ENCODE data around the gene BCHE. TPM values are rescaled to one million over a fixed set of nuclear protein-coding genes. Genes with fewer than 3 reads are reported as not detected.
A peak's percentile ranks its signal among the peaks of the same experiment; 100 is the strongest.

The BCHE gene
- polyA plus RNA-seq, 4 donors: 3.0 to 5.8 (median 3.6) TPM; not detected in 1

DNA sequence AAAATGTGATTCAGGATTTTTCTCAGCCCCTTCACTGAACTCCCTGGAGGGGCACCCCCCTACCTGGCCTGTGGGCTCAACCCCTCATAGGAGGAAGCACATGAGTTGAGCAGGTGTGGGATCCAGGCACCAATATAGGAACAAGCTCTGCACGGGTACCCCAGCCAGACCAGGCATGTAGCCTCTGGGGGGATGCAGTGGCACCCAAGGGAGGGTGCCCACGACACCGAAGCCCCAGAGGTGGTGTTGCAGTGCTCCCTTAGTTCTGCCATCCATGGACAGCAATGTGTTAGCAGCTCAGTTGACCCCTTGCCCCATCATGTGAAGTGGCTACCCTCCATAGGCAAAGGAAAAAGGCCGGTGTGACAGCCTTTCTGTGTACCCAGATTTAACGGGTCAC, 30.9 kb upstream of the BCHE start:
- 71 to 86% (median 75%) methylated on average over 5 of the region's 5 CpGs for WGBS, 3 donors
- Histone ChIP-seq H3K4me3 (ENCODE audit: low read depth in 1 of 3, low read length in 3 of 3) (no peak overlapping the region), H3K36me3 (ENCODE audit: control insufficient read depth in 3 of 3, insufficient read depth in 2 of 3, low read depth in 1 of 3, low read length in 3 of 3) (no peaks in the 10 kb centered on the region), H3K9me3 (ENCODE audit: control insufficient read depth in 2 of 2, insufficient read depth in 1 of 2, low read depth in 1 of 2, low read length in 1 of 2) (no peaks in the 10 kb centered on the region), H3K27ac (ENCODE audit: low read depth in 1 of 3, low read length in 2 of 3) (no peak overlapping the region), H3K4me1 (ENCODE audit: control insufficient read depth in 3 of 3, insufficient read depth in 2 of 3, low read depth in 1 of 3, low read length in 2 of 3) (no peaks in the 10 kb centered on the region), H3K27me3 (ENCODE audit: control insufficient read depth in 3 of 3, insufficient read depth in 3 of 3, low read length in 3 of 3) (no peaks in the 10 kb centered on the region)
- DNase-seq (no peak), FAIRE-seq (no peak)

DNA sequence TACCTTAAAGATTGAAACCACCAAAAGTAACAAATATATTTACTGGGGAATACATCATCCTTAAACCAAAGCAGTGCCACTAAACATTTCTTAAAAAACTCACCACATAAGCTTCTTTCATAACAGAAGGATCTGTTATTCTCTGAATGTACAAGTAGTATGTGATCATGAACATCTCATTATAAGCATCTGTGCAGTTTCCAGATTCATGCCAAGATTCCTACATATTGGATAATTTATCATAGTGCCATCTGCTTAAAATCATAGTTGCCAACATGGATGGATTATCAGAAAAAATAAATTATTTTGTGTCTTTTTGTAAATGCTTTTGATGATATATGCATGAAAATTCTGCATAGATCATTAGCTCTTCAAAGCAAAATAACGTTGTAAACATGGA, 21.8 kb upstream of the BCHE start:
- FAIRE-seq (no peak), DNase-seq (no peak)
- Histone ChIP-seq H3K4me3 (ENCODE audit: low read depth in 1 of 3, low read length in 3 of 3) (no peak overlapping the region), H3K9me3 (ENCODE audit: control insufficient read depth in 2 of 2, insufficient read depth in 1 of 2, low read depth in 1 of 2, low read length in 1 of 2) (no peaks in the 10 kb centered on the region), H3K36me3 (ENCODE audit: control insufficient read depth in 3 of 3, insufficient read depth in 2 of 3, low read depth in 1 of 3, low read length in 3 of 3) (no peaks in the 10 kb centered on the region), H3K27ac (ENCODE audit: low read depth in 1 of 3, low read length in 2 of 3) (no peak overlapping the region), H3K27me3 (ENCODE audit: control insufficient read depth in 3 of 3, insufficient read depth in 3 of 3, low read length in 3 of 3) (no peaks in the 10 kb centered on the region), H3K4me1 (ENCODE audit: control insufficient read depth in 3 of 3, insufficient read depth in 2 of 3, low read depth in 1 of 3, low read length in 2 of 3) (no peaks in the 10 kb centered on the region)
- whole genome bisulfite sequencing, 3 donors: 27 to 54% (median 28%) methylated on average over 1 of the region's 1 CpG

DNA sequence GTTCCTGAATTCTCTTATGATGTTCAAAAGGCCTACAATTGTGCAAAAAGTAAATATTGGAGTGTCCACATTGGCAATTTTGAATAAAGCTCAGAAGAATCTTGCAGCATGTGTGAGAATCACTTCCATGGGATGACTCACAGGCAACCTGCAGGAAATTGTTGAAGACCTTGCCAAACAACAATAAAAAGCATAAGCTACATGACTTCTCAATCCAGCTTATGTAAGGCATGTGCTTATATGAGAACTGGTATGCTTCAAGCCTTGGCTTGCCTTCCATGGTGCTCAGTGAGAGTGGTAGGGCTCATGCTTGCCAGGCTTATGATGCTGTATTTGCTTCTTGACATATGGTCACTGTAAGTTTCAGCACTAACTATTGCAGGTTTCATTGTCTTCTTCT, 18.4 kb upstream of the BCHE start:
- Histone ChIP-seq H3K27ac (ENCODE audit: low read depth in 1 of 3, low read length in 2 of 3) (no peak overlapping the region), H3K4me3 (ENCODE audit: low read depth in 1 of 3, low read length in 3 of 3) (no peak overlapping the region), H3K9me3 (ENCODE audit: control insufficient read depth in 2 of 2, insufficient read depth in 1 of 2, low read depth in 1 of 2, low read length in 1 of 2) (no peaks in the 10 kb centered on the region), H3K36me3 (ENCODE audit: control insufficient read depth in 3 of 3, insufficient read depth in 2 of 3, low read depth in 1 of 3, low read length in 3 of 3) (no peaks in the 10 kb centered on the region), H3K27me3 (ENCODE audit: control insufficient read depth in 3 of 3, insufficient read depth in 3 of 3, low read length in 3 of 3) (no peaks in the 10 kb centered on the region), H3K4me1 (ENCODE audit: control insufficient read depth in 3 of 3, insufficient read depth in 2 of 3, low read depth in 1 of 3, low read length in 2 of 3) (no peaks in the 10 kb centered on the region)
- DNase-seq (no peak), FAIRE-seq (no peak)

DNA sequence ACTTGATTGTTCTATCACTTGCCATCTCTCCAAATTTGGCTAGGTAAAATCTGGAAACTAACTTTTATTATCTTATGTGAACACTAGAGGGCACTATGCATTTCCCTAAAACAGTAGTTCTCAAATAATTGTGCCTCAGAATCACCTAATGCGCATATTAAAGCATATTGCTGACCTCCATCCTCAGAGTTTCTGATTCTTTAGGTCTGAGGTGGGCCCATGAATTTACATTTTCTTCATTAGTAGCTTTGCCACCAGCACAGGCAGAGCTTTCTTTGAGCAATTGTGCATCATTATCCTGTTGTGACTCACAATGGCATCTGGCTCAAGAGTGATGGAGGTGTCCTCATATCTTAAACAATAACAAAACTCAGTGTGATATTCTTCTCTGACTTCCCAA, 17.5 kb upstream of the BCHE start:
- FAIRE-seq: no peak
- H3K36me3 ChIP-seq (ENCODE audit: control insufficient read depth in 3 of 3, insufficient read depth in 2 of 3, low read depth in 1 of 3, low read length in 3 of 3): no peaks in the 10 kb centered on the region
- H3K4me1 ChIP-seq (ENCODE audit: control insufficient read depth in 3 of 3, insufficient read depth in 2 of 3, low read depth in 1 of 3, low read length in 2 of 3): no peaks in the 10 kb centered on the region
- WGBS, 3 donors: 36 to 61% (median 44%) methylated on average over 1 of the region's 1 CpG
- no peaks in the 10 kb centered on the region for H3K9me3 ChIP-seq (ENCODE audit: control insufficient read depth in 2 of 2, insufficient read depth in 1 of 2, low read depth in 1 of 2, low read length in 1 of 2)
- H3K27me3 ChIP-seq (ENCODE audit: control insufficient read depth in 3 of 3, insufficient read depth in 3 of 3, low read length in 3 of 3): no peaks in the 10 kb centered on the region
- peak; percentile 12 to 13 for DNase-seq
- no peak overlapping the region for H3K27ac ChIP-seq (ENCODE audit: low read depth in 1 of 3, low read length in 2 of 3)
- no peak overlapping the region for H3K4me3 ChIP-seq (ENCODE audit: low read depth in 1 of 3, low read length in 3 of 3)

DNA sequence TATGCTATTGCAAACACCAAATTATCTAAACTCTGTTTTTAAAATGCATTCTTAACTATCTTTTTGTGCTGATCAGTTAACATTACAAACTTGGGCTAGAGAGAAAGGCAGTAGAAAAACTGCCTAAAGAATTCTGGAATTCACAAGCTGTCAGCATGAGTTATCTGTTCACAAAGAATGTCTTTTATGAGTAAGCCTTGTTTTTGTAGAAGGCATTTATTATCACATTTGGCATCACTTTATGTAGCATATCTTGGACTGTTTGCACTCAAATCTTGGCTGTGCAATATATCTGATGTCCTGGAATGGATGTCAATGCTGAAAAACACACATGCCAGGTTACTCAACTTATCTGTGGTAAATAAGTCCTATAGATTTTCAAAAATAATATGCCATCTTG, 15.5 kb upstream of the BCHE start:
- Histone ChIP-seq H3K4me1 (ENCODE audit: control insufficient read depth in 3 of 3, insufficient read depth in 2 of 3, low read depth in 1 of 3, low read length in 2 of 3) (no peaks in the 10 kb centered on the region), H3K9me3 (ENCODE audit: control insufficient read depth in 2 of 2, insufficient read depth in 1 of 2, low read depth in 1 of 2, low read length in 1 of 2) (no peaks in the 10 kb centered on the region), H3K27me3 (ENCODE audit: control insufficient read depth in 3 of 3, insufficient read depth in 3 of 3, low read length in 3 of 3) (no peaks in the 10 kb centered on the region), H3K36me3 (ENCODE audit: control insufficient read depth in 3 of 3, insufficient read depth in 2 of 3, low read depth in 1 of 3, low read length in 3 of 3) (no peaks in the 10 kb centered on the region), H3K4me3 (ENCODE audit: low read depth in 1 of 3, low read length in 3 of 3) (no peak overlapping the region), H3K27ac (ENCODE audit: low read depth in 1 of 3, low read length in 2 of 3) (no peak overlapping the region)
- DNase-seq (no peak), FAIRE-seq (no peak)

DNA sequence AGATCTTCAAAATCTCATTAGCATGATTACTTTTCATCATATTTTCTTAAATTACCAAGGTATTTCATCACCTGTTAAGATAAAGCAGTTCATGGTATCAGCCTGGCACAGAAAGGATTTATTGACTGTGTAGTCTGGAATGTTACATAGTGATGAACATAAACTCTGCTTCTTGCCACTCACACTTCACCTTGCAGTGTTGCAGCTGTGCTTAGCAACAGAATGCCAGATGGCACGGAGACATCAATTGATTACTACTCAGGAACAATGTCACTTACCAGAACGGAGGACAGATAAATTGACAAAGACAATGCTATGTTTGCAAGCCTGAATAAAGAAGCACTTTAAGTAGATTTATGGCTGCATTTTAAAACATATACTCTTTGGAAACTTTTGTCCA, 15.0 kb upstream of the BCHE start:
- no peaks in the 10 kb centered on the region for H3K36me3 ChIP-seq (ENCODE audit: control insufficient read depth in 3 of 3, insufficient read depth in 2 of 3, low read depth in 1 of 3, low read length in 3 of 3)
- 12 to 42% (median 33%) methylated on average over 2 of the region's 2 CpGs for WGBS, 3 donors
- H3K9me3 ChIP-seq (ENCODE audit: control insufficient read depth in 2 of 2, insufficient read depth in 1 of 2, low read depth in 1 of 2, low read length in 1 of 2): no peaks in the 10 kb centered on the region
- FAIRE-seq: no peak
- H3K4me3 ChIP-seq (ENCODE audit: low read depth in 1 of 3, low read length in 3 of 3): no peak overlapping the region
- H3K27me3 ChIP-seq (ENCODE audit: control insufficient read depth in 3 of 3, insufficient read depth in 3 of 3, low read length in 3 of 3): no peaks in the 10 kb centered on the region
- no peak for DNase-seq
- no peak overlapping the region for H3K27ac ChIP-seq (ENCODE audit: low read depth in 1 of 3, low read length in 2 of 3)
- no peaks in the 10 kb centered on the region for H3K4me1 ChIP-seq (ENCODE audit: control insufficient read depth in 3 of 3, insufficient read depth in 2 of 3, low read depth in 1 of 3, low read length in 2 of 3)

DNA sequence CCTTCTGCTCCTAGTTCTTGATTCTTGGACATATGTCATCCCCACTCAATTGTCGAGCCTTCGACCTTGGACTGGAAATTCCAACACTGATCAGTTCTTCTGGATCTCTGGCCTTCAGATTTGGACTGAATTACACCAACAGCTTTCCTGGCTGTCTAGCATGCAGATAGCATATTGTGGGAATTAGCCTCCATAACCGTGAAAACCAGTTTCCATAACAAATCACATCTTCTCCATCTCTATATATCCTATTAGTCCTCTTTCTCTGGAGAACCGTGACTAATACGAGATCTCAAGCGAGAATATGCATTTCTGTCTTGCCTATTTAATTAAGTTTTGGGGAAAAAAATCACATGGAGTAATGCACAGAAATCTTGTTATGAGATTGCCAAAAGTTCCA, 8.8 kb upstream of the BCHE start:
- Histone ChIP-seq H3K27ac (ENCODE audit: low read depth in 1 of 3, low read length in 2 of 3) (no peak overlapping the region), H3K36me3 (ENCODE audit: control insufficient read depth in 3 of 3, insufficient read depth in 2 of 3, low read depth in 1 of 3, low read length in 3 of 3) (no peaks in the 10 kb centered on the region), H3K4me3 (ENCODE audit: low read depth in 1 of 3, low read length in 3 of 3) (no peak overlapping the region), H3K4me1 (ENCODE audit: control insufficient read depth in 3 of 3, insufficient read depth in 2 of 3, low read depth in 1 of 3, low read length in 2 of 3) (no peaks in the 10 kb centered on the region), H3K9me3 (ENCODE audit: control insufficient read depth in 2 of 2, insufficient read depth in 1 of 2, low read depth in 1 of 2, low read length in 1 of 2) (no peaks in the 10 kb centered on the region), H3K27me3 (ENCODE audit: control insufficient read depth in 3 of 3, insufficient read depth in 3 of 3, low read length in 3 of 3) (no peaks in the 10 kb centered on the region)
- no peak for DNase-seq
- no peak for FAIRE-seq
- WGBS, 3 donors: 89 to 94% (median 92%) methylated on average over 6 of the region's 6 CpGs

DNA sequence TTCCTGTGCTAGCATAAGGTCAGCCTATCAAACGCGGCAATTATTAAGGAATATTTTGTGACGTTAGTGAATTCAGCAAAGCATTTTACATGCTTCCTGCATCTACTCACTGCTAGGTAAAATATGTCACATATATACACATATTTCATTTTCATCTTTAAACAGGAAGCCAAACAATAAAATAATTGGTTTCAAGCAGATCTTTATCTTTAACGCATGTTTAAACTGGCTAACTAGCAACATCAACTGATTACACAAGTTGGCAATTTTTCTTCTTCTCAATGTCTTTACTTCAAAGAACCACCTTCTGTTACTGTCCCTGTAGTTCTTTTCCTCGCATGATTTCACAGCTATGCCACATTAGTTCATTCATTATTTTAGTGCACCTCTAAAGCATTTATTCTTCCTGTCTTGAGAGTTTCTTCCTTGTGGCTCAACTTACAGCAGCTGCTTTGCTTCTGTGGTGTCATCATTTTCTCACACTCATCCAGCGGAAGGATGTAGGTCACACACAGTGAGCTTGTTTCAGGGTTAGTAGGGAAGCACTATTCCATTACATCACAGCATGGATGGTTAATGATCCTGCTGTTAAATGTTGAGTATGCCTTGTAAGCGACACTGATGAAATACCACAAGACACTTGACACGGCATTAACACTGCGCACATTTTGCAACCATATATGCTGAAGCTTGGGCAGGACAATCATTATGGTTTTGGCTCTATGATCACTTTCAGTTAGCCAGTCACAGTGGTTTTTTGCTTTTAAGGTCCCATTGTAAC, 2.3 kb upstream of the BCHE start:
- Histone ChIP-seq H3K36me3 (ENCODE audit: control insufficient read depth in 3 of 3, insufficient read depth in 2 of 3, low read depth in 1 of 3, low read length in 3 of 3) (no peaks in the 10 kb centered on the region), H3K27ac (ENCODE audit: low read depth in 1 of 3, low read length in 2 of 3) (no peak overlapping the region), H3K4me1 (ENCODE audit: control insufficient read depth in 3 of 3, insufficient read depth in 2 of 3, low read depth in 1 of 3, low read length in 2 of 3) (no peaks in the 10 kb centered on the region), H3K9me3 (ENCODE audit: control insufficient read depth in 2 of 2, insufficient read depth in 1 of 2, low read depth in 1 of 2, low read length in 1 of 2) (no peaks in the 10 kb centered on the region), H3K27me3 (ENCODE audit: control insufficient read depth in 3 of 3, insufficient read depth in 3 of 3, low read length in 3 of 3) (no peaks in the 10 kb centered on the region), H3K4me3 (ENCODE audit: low read depth in 1 of 3, low read length in 3 of 3) (no peak overlapping the region)
- DNase-seq: no peak
- 80 to 84% (median 81%) methylated on average over 9 of the region's 9 CpGs for WGBS, 3 donors
- no peak for FAIRE-seq

DNA sequence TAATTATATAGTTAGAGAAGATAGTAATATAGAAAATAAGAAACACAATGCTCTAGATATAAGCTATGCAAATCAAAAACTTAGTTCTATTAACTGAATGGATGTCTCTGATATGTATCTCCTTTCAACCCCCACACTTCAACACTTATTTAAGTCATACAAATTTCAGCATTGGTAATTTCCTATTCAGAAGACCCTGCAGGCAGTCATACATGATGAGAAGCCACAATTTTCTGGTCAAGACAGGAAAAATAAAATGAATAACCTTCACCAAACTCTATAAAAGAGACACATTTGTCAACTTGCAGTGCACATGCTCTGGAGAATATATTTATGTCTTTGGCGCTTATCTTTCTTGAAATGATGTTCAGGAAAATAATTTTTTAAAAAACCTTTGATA, 578 bp upstream of the BCHE start:
- H3K27ac ChIP-seq (ENCODE audit: low read depth in 1 of 3, low read length in 2 of 3): no peak overlapping the region
- no peaks in the 10 kb centered on the region for H3K9me3 ChIP-seq (ENCODE audit: control insufficient read depth in 2 of 2, insufficient read depth in 1 of 2, low read depth in 1 of 2, low read length in 1 of 2)
- no peaks in the 10 kb centered on the region for H3K36me3 ChIP-seq (ENCODE audit: control insufficient read depth in 3 of 3, insufficient read depth in 2 of 3, low read depth in 1 of 3, low read length in 3 of 3)
- no peak overlapping the region for H3K4me3 ChIP-seq (ENCODE audit: low read depth in 1 of 3, low read length in 3 of 3)
- no peaks in the 10 kb centered on the region for H3K4me1 ChIP-seq (ENCODE audit: control insufficient read depth in 3 of 3, insufficient read depth in 2 of 3, low read depth in 1 of 3, low read length in 2 of 3)
- no peaks in the 10 kb centered on the region for H3K27me3 ChIP-seq (ENCODE audit: control insufficient read depth in 3 of 3, insufficient read depth in 3 of 3, low read length in 3 of 3)
- DNase-seq (no peak), FAIRE-seq (no peak)
- WGBS, 3 donors: 88 to 91% (median 89%) methylated on average over 1 of the region's 1 CpG
